Nephron (organoid): ENCODE results near the gene ZNF555.
"Not testable (repeated sequence)": the region's sequence is repeated elsewhere in the genome, so short reads cannot be mapped to it uniquely, and the experiment has no call there.

Experiments
- H3K27ac Mint-ChIP-seq, 3 experiments: 2 replicates each; pipeline ENCODE4 v1.8.0; 2020; ENCODE audit warnings: mixed read lengths in 3 of 3, mild to moderate bottlenecking in 2 of 3, moderate library complexity in 1 of 3
- H3K27me3 Mint-ChIP-seq: 2 replicates; pipeline ENCODE4 v1.8.0; 2021; ENCODE audit warnings: low read depth, mild to moderate bottlenecking, moderate library complexity, mixed read lengths
- H3K36me3 Mint-ChIP-seq: 2 replicates; pipeline ENCODE4 v1.8.0; 2020; ENCODE audit warnings: low read depth, mixed read lengths
- H3K4me1 Mint-ChIP-seq: 2 replicates; pipeline ENCODE4 v1.8.0; 2020; ENCODE audit warnings: mixed read lengths
- H3K4me3 Mint-ChIP-seq, 3 experiments: 2 replicates each; pipeline ENCODE4 v1.8.0; 2020; ENCODE audit warnings: mild to moderate bottlenecking in 3 of 3, mixed read lengths in 3 of 3, moderate library complexity in 2 of 3
- H3K9me3 Mint-ChIP-seq: 2 replicates; pipeline ENCODE4 v1.8.0; 2020; ENCODE audit warnings: mixed read lengths
- CTCF ChIP-seq, 3 experiments: fragments of 200-600 bp; sonication (generic); IDR thresholded peaks; one replicate each; pipeline ENCODE4 v1.5.0; 2021; ENCODE audit warnings: antibody characterized with exemption in 3 of 3; ENCODE audit not compliant: unreplicated experiment in 3 of 3

Gene ZNF555

DNA sequence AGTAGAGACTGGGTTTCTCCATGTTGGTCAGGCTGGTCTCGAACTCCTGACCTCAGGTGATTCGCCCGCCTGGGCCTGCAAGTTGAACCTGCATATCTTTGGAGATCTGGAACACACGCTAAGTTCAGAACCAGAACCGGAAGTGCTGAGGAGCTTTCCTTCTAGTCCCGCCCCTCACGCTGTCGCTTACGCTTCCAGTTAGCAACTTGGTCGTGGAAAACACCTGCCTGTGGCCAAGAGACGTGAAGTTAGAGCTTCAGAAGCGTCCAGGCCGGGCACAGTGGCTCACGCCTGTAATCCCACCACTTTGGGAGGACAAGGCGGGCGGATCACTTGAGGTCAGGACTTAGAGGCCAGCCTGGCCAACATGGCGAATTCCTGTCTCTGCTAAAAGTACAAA, 44.5 kb downstream of the ZNF555 start:
- Mint-ChIP-seq H3K27me3 (peaks cover 4% of the 10 kb centered on the region), H3K27ac (no peak overlapping the region), H3K4me3 (no peak overlapping the region), H3K36me3 (no peaks in the 10 kb centered on the region), H3K4me1 (peaks cover 5% of the 10 kb centered on the region), H3K9me3 (peaks cover 6% of the 10 kb centered on the region)
- no peak for TF ChIP-seq CTCF (IDR thresholded peaks at IDR 0.05; ENCODE audit: unreplicated experiment in 3 of 3)

DNA sequence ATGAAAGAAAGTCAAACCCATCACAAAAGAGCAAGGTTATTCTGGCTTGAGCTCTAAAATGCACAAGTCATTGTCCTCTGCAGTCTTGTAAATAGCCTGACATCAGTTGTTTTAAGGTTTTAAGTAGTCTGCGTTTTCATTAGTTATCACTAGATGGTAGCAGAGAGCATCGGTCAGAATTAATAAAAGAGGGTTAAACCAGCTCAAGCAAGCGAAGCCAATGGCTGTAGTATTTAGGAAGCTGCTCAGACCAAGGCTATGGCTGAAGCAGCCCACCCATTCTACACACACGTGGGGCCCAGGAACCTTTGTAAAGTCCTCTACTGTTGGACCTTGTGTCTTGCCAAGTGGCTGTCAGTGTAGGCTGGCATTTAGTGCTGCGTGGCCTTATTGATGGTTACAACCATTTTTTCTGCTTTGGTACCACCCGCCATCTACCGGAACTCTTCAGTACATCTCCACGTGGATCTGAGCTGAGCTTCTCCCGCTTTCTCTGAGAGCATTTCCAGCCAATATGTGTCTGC, 46.2 kb downstream of the ZNF555 start:
- peaks cover 3% of the 10 kb centered on the region for H3K9me3 Mint-ChIP-seq
- no peak overlapping the region for H3K4me3 Mint-ChIP-seq
- peak; percentile 65 to 69 (median 66) for TF ChIP-seq CTCF (IDR thresholded peaks at IDR 0.05; ENCODE audit: unreplicated experiment in 3 of 3)
- H3K27me3 Mint-ChIP-seq = peaks cover 4% of the 10 kb centered on the region
- H3K36me3 Mint-ChIP-seq = no peaks in the 10 kb centered on the region
- peaks cover 5% of the 10 kb centered on the region for H3K4me1 Mint-ChIP-seq
- no peak overlapping the region for H3K27ac Mint-ChIP-seq

GRCh38 chr19:2888731-2889224, 47.5 kb downstream of the ZNF555 start:
- H3K4me3 Mint-ChIP-seq = no peak overlapping the region
- H3K27ac Mint-ChIP-seq = no peak overlapping the region
- peaks cover 5% of the 10 kb centered on the region for H3K4me1 Mint-ChIP-seq
- peaks cover 7% of the 10 kb centered on the region for H3K27me3 Mint-ChIP-seq
- H3K9me3 Mint-ChIP-seq = no peaks in the 10 kb centered on the region
- no peaks in the 10 kb centered on the region for H3K36me3 Mint-ChIP-seq
- TF ChIP-seq CTCF (IDR thresholded peaks at IDR 0.05; ENCODE audit: unreplicated experiment in 3 of 3) = no peak

GRCh38 chr19:2890531-2890930, 49.3 kb downstream of the ZNF555 start:
- not testable (repeated sequence) for H3K36me3 Mint-ChIP-seq, H3K27me3 Mint-ChIP-seq, H3K4me3 Mint-ChIP-seq, H3K4me1 Mint-ChIP-seq, H3K27ac Mint-ChIP-seq, H3K9me3 Mint-ChIP-seq

DNA sequence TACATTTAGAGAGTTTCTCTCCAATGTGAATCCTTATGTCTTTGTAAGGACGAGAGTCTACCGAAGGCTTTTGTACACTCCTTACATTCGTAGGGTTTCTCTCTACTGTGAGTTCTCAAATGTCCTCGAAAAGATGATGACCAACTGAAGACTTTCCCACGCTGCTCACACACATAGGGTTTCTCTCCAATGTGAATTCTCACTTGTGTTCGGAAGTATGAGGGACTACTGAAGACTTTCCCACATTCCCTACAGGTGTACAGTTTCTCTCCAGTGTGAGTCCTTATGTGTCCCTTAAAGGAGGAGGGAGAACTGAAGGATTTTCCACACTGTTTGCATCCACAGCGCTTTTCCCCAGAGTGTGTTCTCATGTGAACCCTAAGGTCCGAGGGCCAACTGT, 55.4 kb downstream of the ZNF555 start:
- Mint-ChIP-seq H3K27ac (no peak overlapping the region), H3K9me3 (peaks cover 19% of the 10 kb centered on the region), H3K36me3 (no peaks in the 10 kb centered on the region), H3K4me1 (peaks cover 5% of the 10 kb centered on the region), H3K27me3 (peaks cover 3% of the 10 kb centered on the region), H3K4me3 (peak overlapping the region in 1 of 3 experiments; percentile 25)
- no peak for TF ChIP-seq CTCF (IDR thresholded peaks at IDR 0.05; ENCODE audit: unreplicated experiment in 3 of 3)

DNA sequence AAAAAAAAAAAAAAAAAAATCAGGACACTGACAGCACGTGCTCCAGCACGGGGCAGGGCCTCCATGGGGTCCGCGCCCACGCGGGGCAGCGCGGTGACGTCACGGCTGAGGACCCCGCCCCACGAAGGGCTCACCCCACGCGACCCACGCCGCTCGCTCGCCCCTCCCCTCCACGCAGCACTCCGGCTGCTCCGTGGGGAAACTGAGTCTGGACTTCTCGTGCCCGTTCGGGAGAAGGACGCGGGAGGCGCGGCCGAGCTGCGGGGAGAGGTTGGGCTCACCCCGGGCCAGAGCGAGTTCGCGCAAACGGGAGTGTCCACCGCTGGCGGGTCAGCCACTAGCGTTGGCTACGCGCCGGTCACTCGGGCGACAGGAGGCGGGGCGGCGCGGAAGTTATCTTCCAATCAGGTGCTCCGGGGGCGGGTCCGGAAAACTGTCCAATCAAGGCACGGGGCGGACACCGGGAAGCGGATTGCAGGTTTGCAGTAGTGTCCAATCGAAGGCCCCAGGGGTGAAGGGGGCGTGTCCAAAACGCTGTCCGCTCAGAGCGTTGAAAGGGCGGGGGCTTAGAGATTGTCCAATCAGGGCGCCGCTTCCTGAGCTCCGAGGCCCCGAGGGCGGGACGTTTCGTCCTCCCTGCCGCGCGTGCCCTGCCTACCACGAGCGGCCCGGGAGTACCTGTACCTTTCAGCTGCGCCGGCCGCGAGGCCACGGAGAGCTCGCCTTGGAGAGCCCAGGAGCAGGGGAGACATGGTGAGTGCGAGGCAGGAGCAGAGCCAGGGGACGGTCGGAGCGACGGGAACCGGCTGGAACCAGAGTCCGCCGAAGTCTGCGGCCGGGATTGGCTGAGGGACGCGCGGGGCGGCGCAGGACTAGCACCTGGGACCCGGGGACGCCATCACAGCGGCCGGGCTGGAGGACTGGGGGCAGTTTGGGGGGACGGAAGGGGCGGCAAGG, 59.3 kb downstream of the ZNF555 start, which contains the start of gene ZNF57:
Gene ZNF57, plus strand, starts transcription at position 633 of the 957 bp plus-strand sequence. Its CDS starts 118 bp downstream, at position 751.
- TF ChIP-seq CTCF (IDR thresholded peaks at IDR 0.05; ENCODE audit: unreplicated experiment in 3 of 3) = no peak
- Mint-ChIP-seq H3K4me1 (peaks cover 21% of the 10 kb centered on the region), H3K36me3 (no peaks in the 10 kb centered on the region), H3K27me3 (no peaks in the 10 kb centered on the region), H3K4me3 (peak within 1 kb of the TSS; percentile 99 to 100 (median 99)), H3K27ac (peak within 1 kb of the TSS; percentile 71 to 86 (median 84)), H3K9me3 (peaks cover 16% of the 10 kb centered on the region)
